RWPE2 (cell line): ENCODE measurements around the gene FAM13C.
A peak's percentile ranks its signal among the peaks of the same experiment; 100 is the strongest.

Source experiments
- ATAC-seq: fragments of 200-7000 bp; cut with Tn5 transposase; 3 replicates; pipeline ENCODE4 v1.9.1; 2021; ENCODE audit warnings: low read depth
- DNase-seq: peaks from one replicate; pipeline ENCODE4 v3.0.0-alpha.2; 2020; ENCODE audit warnings: low spot score
- H3K27ac ChIP-seq: fragments of 450-650 bp; 2 replicates; pipeline ENCODE4 v1.5.1; 2017; ENCODE audit warnings: mild to moderate bottlenecking; ENCODE audit not compliant: poor library complexity, severe bottlenecking
- H3K27me3 ChIP-seq: fragments of 250-450 bp; sonication (Bioruptor Pico); 2 replicates; pipeline ENCODE4 v1.5.1; 2021; ENCODE audit warnings: mild to moderate bottlenecking, moderate library complexity; ENCODE audit not compliant: insufficient read depth, poor library complexity, severe bottlenecking
- H3K36me3 ChIP-seq: fragments of 250-450 bp; sonication (Bioruptor Pico); 2 replicates; pipeline ENCODE4 v1.5.1; 2020; ENCODE audit warnings: low read depth, mild to moderate bottlenecking, moderate library complexity
- H3K4me1 ChIP-seq: fragments of 250-450 bp; sonication (Bioruptor Pico); 2 replicates; pipeline ENCODE4 v1.5.1; 2021; ENCODE audit warnings: mild to moderate bottlenecking, moderate library complexity; ENCODE audit not compliant: insufficient read depth, poor library complexity, severe bottlenecking
- H3K4me3 ChIP-seq: fragments of 250-450 bp; sonication (Bioruptor Pico); 2 replicates; pipeline ENCODE4 v1.5.1; 2021; ENCODE audit warnings: mild to moderate bottlenecking, moderate library complexity; ENCODE audit not compliant: severe bottlenecking
- H3K9me3 ChIP-seq: fragments of 250-450 bp; sonication (Bioruptor Pico); 2 replicates; pipeline ENCODE4 v1.5.1; 2021; ENCODE audit warnings: mild to moderate bottlenecking, moderate library complexity; ENCODE audit not compliant: severe bottlenecking
- TF ChIP-seq, protein P1 (sequence below): fragments of 450-650 bp; IDR thresholded peaks from one replicate; pipeline ENCODE4 v1.5.1; 2017; ENCODE audit warnings: mild to moderate bottlenecking, moderate library complexity; ENCODE audit not compliant: poor library complexity, severe bottlenecking

Gene FAM13C

DNA sequence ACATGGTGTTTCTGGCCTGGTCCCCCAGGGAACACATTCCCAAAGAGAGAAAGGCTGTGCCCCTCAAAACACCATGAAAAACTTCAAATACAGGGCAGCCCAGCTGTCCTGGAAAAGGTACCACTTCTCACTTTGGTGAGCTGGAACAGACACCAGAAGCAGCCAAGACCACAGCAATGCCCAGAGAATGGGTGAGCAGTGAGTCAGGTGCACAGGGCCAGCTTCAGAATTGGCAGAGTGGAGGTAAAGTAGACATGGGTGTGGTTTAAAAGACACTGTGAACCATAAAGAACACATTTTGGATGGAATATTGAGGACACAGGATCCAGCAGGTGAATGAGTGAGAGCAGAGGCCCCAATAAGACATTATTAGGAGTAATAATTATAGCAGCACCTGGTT lies 51.3 kb downstream of the FAM13C start:
- no peaks in the 10 kb centered on the region for H3K9me3 ChIP-seq
- no peak for DNase-seq
- H3K4me3 ChIP-seq: no peak overlapping the region
- H3K4me1 ChIP-seq: no peaks in the 10 kb centered on the region
- H3K27ac ChIP-seq: no peak overlapping the region
- no peaks in the 10 kb centered on the region for H3K36me3 ChIP-seq
- H3K27me3 ChIP-seq: no peaks in the 10 kb centered on the region
- TF ChIP-seq, protein P1, sequence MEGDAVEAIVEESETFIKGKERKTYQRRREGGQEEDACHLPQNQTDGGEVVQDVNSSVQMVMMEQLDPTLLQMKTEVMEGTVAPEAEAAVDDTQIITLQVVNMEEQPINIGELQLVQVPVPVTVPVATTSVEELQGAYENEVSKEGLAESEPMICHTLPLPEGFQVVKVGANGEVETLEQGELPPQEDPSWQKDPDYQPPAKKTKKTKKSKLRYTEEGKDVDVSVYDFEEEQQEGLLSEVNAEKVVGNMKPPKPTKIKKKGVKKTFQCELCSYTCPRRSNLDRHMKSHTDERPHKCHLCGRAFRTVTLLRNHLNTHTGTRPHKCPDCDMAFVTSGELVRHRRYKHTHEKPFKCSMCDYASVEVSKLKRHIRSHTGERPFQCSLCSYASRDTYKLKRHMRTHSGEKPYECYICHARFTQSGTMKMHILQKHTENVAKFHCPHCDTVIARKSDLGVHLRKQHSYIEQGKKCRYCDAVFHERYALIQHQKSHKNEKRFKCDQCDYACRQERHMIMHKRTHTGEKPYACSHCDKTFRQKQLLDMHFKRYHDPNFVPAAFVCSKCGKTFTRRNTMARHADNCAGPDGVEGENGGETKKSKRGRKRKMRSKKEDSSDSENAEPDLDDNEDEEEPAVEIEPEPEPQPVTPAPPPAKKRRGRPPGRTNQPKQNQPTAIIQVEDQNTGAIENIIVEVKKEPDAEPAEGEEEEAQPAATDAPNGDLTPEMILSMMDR: no peak
- no peak for ATAC-seq

DNA sequence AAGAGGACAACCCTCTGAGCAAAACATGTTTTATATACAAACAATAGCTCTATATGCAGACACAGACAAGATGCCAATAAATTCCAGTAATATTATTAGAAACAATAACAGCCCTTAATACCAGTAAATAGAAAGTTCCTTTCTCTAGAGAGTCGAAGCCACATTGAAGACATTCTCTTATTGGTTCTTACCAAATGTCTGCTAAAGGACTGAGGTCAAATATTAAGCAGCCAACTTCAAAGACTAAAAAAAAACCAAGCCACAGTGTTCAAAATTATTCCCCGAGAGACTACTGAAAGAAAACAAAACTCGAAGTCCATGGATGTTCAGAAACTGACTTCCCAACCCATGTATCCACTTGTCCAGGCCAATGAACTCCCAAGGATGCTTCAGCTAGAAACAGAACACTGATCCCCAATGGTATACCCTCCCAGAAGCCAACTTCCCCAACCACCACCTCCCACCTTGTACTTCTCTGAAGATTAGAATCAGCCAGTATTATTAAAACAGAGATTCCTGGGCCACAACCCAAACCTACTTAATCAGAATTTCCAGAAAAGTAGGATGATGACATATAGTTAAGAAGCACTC lies 51.9 kb downstream of the FAM13C start:
- Histone ChIP-seq H3K4me1 (no peaks in the 10 kb centered on the region), H3K4me3 (no peak overlapping the region), H3K27ac (no peak overlapping the region), H3K27me3 (no peaks in the 10 kb centered on the region), H3K36me3 (no peaks in the 10 kb centered on the region), H3K9me3 (no peaks in the 10 kb centered on the region)
- no peak for DNase-seq
- TF ChIP-seq, protein P1: no peak
- no peak for ATAC-seq

DNA sequence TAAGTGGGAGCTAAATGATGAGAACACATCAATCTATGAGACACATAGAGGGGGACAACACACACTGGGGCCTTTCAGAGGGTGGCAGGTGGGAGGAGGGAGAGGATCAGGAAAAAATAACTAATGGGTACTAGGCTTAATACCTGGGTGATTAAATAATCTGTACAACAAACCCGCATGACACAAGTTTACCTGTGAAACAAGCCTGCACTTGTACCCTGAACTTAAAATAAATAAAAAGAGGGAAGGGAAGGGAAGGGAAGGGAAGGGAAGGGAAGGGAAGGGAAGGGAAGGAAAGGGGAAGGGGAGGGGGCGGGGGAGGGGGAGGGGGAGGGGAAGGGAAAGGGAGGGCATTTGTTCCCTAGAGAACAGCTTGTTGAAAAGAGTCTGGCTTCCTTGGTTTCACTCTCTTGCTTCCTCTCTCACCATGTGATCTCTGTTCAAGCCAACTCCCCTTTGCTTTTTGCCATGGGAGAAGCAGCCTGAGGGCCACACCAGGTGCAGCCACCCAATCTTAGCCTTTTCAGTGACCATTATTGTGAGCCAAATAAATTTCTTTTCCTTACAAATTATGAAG lies 57.7 kb downstream of the FAM13C start:
- Histone ChIP-seq H3K27me3 (no peaks in the 10 kb centered on the region), H3K4me1 (no peaks in the 10 kb centered on the region), H3K4me3 (no peak overlapping the region), H3K27ac (no peak overlapping the region), H3K9me3 (no peaks in the 10 kb centered on the region), H3K36me3 (no peaks in the 10 kb centered on the region)
- DNase-seq: no peak
- ATAC-seq: no peak
- TF ChIP-seq, protein P1: no peak

DNA sequence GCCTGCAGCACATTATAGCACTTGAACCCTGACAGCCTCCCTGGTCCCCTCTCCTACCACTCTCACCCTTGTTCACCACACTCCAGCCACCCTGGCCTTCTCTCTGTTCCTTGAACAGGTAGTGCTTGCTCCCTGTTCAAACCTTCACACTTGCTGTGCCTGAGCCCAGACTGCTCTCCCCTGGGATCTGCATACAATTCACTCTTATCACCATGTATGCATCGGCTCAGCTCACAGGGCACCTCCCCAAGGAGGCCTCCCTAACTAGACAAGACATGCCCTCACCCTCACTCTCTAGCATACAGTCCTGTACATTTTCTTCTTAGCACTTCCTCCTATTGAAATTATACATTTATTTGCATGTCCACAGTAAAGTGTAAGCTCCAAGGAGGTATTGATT lies 59.3 kb downstream of the FAM13C start:
- ATAC-seq: peak; percentile 50; the same call in 1 of the 3 replicates
- Histone ChIP-seq H3K9me3 (no peaks in the 10 kb centered on the region), H3K4me1 (no peaks in the 10 kb centered on the region), H3K36me3 (no peaks in the 10 kb centered on the region), H3K27ac (no peak overlapping the region), H3K27me3 (no peaks in the 10 kb centered on the region), H3K4me3 (no peak overlapping the region)
- DNase-seq: no peak
- TF ChIP-seq, protein P1: no peak

DNA sequence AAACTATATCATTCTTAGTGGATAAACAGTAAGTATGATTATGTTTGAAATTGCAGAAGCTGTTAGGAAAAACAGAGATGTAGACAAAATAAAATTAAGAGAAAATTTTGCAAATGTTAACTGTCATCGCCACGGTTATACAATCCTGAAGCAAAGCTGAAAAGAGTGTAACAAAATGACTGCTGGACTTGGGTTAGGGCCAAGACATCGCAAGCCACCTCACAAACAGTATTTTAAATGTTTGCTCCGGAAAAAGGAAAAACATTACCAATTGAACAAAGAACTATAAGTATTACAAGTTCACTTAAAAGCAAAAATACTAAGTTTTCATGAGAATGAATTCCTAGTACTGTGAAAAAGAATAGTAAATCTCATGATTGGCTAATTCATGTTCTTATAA lies 60.0 kb downstream of the FAM13C start:
- ATAC-seq (no peak), DNase-seq (no peak)
- H3K9me3 ChIP-seq: no peaks in the 10 kb centered on the region
- TF ChIP-seq, protein P1: no peak
- no peak overlapping the region for H3K4me3 ChIP-seq
- no peaks in the 10 kb centered on the region for H3K36me3 ChIP-seq
- no peaks in the 10 kb centered on the region for H3K27me3 ChIP-seq
- no peak overlapping the region for H3K27ac ChIP-seq
- H3K4me1 ChIP-seq: no peaks in the 10 kb centered on the region
